ENCODE results near the gene PLCB1.

DNA sequence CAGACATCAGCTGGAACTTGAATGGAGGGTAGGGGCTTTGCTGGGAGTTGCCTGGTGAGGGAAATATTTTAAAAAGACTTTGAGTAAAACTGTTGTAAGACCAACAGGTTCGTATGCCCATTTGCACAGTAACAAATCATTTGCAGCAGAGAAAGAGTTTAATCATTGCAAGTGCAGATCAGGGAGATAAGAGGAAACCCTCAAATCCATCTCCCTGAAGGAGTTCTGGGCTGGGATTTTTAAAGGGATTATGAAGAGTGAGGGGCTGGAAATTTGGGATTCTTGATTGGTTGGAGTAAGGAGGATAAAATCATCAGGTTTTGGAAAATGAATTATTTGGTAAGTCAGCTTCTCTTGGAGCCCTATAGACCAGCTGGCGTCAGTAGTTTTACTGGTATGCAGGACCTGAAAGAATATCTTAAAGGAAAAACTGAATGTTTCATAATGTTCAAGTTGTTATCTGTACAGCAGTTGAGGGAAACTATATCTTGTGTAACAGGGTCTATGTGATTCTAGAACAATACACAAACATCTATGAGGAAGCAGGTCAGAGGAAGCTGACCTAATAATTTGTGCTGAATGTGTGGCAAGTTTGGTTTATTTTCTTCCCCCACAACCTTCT lies 295.5 kb downstream of the PLCB1 start:
- TF ChIP-seq, protein P1, sequence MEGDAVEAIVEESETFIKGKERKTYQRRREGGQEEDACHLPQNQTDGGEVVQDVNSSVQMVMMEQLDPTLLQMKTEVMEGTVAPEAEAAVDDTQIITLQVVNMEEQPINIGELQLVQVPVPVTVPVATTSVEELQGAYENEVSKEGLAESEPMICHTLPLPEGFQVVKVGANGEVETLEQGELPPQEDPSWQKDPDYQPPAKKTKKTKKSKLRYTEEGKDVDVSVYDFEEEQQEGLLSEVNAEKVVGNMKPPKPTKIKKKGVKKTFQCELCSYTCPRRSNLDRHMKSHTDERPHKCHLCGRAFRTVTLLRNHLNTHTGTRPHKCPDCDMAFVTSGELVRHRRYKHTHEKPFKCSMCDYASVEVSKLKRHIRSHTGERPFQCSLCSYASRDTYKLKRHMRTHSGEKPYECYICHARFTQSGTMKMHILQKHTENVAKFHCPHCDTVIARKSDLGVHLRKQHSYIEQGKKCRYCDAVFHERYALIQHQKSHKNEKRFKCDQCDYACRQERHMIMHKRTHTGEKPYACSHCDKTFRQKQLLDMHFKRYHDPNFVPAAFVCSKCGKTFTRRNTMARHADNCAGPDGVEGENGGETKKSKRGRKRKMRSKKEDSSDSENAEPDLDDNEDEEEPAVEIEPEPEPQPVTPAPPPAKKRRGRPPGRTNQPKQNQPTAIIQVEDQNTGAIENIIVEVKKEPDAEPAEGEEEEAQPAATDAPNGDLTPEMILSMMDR (IDR thresholded peaks at IDR 0.05; ENCODE audit: borderline replicate concordance, extremely low read depth, low read length, poor library complexity, severe bottlenecking) = no peak
- no peak for TF ChIP-seq EZH2 (IDR thresholded peaks at IDR 0.05; ENCODE audit: borderline replicate concordance, low read depth, low read length, severe bottlenecking)
